ENCODE measurements around the gene KDF1. TPM values are rescaled to one million over a fixed set of nuclear protein-coding genes. Genes with fewer than 3 reads are reported as not detected.

KDF1 gene
- total and polyA plus RNA-seq, 4 experiments from 2014 or later: 2.2 to 4.6 (median 3.5) TPM

DNA sequence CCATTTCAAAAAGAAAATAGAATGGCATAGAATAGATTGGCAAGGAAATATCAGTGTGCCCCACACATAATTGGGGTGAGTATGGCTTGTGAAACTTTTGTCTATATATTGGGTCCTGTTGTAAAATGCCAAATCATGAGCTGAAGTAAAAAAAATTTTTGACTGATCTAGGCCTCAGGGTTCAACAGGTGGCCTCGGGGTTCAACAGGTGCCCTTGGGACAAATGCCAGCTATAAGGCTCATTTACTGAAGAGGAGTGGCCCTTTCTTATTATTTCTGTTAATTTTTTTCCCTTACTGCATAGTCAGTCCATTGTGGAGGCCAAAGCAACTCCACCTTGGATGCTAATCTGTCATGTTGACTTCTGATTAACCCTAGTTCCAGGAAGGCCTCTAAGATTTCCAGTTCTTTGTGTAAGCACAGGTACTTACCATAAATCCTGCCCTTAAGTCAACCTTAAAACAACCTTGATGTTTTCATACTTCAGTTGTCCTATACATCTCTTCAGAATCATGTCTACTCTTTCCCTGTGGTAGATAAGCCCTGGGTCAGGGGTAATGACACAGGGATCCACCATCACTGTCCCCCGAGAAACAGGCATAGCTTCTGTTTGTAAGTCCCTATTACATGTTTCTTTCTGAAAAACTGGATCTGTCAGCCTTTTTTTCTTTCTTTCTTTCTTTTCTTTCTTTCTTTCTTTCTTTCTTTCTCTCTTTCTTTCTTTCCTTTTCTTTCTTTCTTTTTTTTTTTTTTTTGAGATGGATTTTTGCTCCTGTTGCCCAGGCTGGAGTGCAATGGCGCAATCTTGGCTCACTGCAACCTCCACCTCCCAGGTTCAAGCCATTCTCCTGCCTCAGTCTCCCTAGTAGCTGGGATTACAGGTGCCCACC, 16.6 kb upstream of the KDF1 start:
- Mint-ChIP-seq H3K4me3 (no peak overlapping the region), H3K4me1 (no peaks in the 10 kb centered on the region), H3K27ac (no peak overlapping the region), H3K36me3 (no peaks in the 10 kb centered on the region), H3K9me3 (no peaks in the 10 kb centered on the region), H3K27me3 (peaks cover 1 to 12% of the 10 kb centered on the region in 2 donors)
- ChIA-PET CTCF (ENCODE audit: partially characterized antibody) (interaction anchor here (1.2 to 1.5 kb wide), 2 partner anchors 8 to 20 kb away, joined by 3 to 4 read pairs; no protein-coding TSS in a partner anchor), POLR2A (ENCODE audit: partially characterized antibody) (no interaction called here)
- no peak overlapping the region for H3K27ac ChIP-seq (ENCODE audit: low read depth, low read length)
- no peak for DNase-seq
- no peaks in the 10 kb centered on the region for H3K4me1 ChIP-seq (ENCODE audit: insufficient read depth, low read length)
- no peaks in the 10 kb centered on the region for H3K36me3 ChIP-seq (ENCODE audit: insufficient read depth, low read length)
- no peaks in the 10 kb centered on the region for H3K9me3 ChIP-seq (ENCODE audit: control insufficient read depth in 1 of 2, low read length in 2 of 2)
- no peaks in the 10 kb centered on the region for H3K27me3 ChIP-seq (ENCODE audit: insufficient read depth, low read length)
- H3K4me3 ChIP-seq (ENCODE audit: low read length in 2 of 2): no peak overlapping the region
- intact Hi-C loops (cut with micrococcal nuclease): no loop called here

DNA sequence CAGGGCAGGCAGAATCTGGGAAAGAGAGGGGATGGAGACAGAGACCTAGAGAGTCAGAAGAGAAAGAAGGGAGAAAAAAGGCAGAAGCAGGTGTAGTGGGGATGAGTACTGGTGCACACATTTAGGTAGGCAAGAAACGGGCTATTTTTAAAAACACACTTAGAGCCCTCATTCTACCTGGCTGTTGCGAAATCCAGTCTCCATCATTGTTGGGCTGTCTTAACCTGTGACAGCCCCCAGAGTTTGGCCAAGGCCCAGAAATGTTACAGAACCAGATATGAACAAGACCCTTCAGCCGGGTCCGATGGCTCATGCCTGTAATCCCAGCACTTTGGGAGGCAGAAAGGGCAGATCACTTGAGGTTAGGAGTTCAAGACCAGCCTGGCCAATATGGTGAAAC, 12.6 kb upstream of the KDF1 start:
- H3K27me3 ChIP-seq (ENCODE audit: insufficient read depth, low read length): no peaks in the 10 kb centered on the region
- intact Hi-C loops (cut with micrococcal nuclease): no loop called here
- H3K36me3 ChIP-seq (ENCODE audit: insufficient read depth, low read length): no peaks in the 10 kb centered on the region
- H3K4me3 ChIP-seq (ENCODE audit: low read length in 2 of 2): no peak overlapping the region
- Mint-ChIP-seq H3K4me1 (no peaks in the 10 kb centered on the region), H3K4me3 (no peak overlapping the region), H3K27me3 (peaks cover 7 to 8% of the 10 kb centered on the region in 2 donors), H3K9me3 (no peaks in the 10 kb centered on the region), H3K36me3 (no peaks in the 10 kb centered on the region), H3K27ac (peak overlapping the region in 1 of 7 donors; percentile 52)
- no peaks in the 10 kb centered on the region for H3K4me1 ChIP-seq (ENCODE audit: insufficient read depth, low read length)
- DNase-seq: no peak
- ChIA-PET CTCF (ENCODE audit: partially characterized antibody) (no interaction called here), POLR2A (ENCODE audit: partially characterized antibody) (no interaction called here)
- H3K27ac ChIP-seq (ENCODE audit: low read depth, low read length): no peak overlapping the region
- no peaks in the 10 kb centered on the region for H3K9me3 ChIP-seq (ENCODE audit: control insufficient read depth in 1 of 2, low read length in 2 of 2)

GRCh38 chr1:26972390-26972789, 12.1 kb upstream of the KDF1 start:
- Histone ChIP-seq H3K4me1 (ENCODE audit: insufficient read depth, low read length) (no peaks in the 10 kb centered on the region), H3K27me3 (ENCODE audit: insufficient read depth, low read length) (no peaks in the 10 kb centered on the region), H3K36me3 (ENCODE audit: insufficient read depth, low read length) (no peaks in the 10 kb centered on the region), H3K27ac (ENCODE audit: low read depth, low read length) (no peak overlapping the region), H3K9me3 (ENCODE audit: control insufficient read depth in 1 of 2, low read length in 2 of 2) (no peaks in the 10 kb centered on the region), H3K4me3 (ENCODE audit: low read length in 2 of 2) (no peak overlapping the region)
- Mint-ChIP-seq H3K4me3 (no peak overlapping the region), H3K9me3 (no peaks in the 10 kb centered on the region), H3K27ac (no peak overlapping the region), H3K27me3 (peaks cover 7 to 8% of the 10 kb centered on the region in 2 donors), H3K36me3 (no peaks in the 10 kb centered on the region), H3K4me1 (no peaks in the 10 kb centered on the region)
- ChIA-PET POLR2A (ENCODE audit: partially characterized antibody) (no interaction called here), CTCF (ENCODE audit: partially characterized antibody) (no interaction called here)
- intact Hi-C loops (cut with micrococcal nuclease): no loop called here
- DNase-seq: no peak

- H3K4me1 ChIP-seq (ENCODE audit: insufficient read depth, low read length): no peaks in the 10 kb centered on the region
- POLR2A ChIA-PET (ENCODE audit: partially characterized antibody): no interaction called here
- peaks cover 11 to 12% of the 10 kb centered on the region in 2 donors for H3K27me3 Mint-ChIP-seq
- H3K36me3 ChIP-seq (ENCODE audit: insufficient read depth, low read length): no peaks in the 10 kb centered on the region
- H3K27ac ChIP-seq (ENCODE audit: low read depth, low read length): no peak overlapping the region
- no peaks in the 10 kb centered on the region for H3K9me3 Mint-ChIP-seq
- CTCF ChIA-PET (ENCODE audit: partially characterized antibody): no interaction called here
- no peak overlapping the region for H3K4me3 ChIP-seq (ENCODE audit: low read length in 2 of 2)
- no peak overlapping the region for H3K4me3 Mint-ChIP-seq
- no peak overlapping the region for H3K27ac Mint-ChIP-seq
- H3K9me3 ChIP-seq (ENCODE audit: control insufficient read depth in 1 of 2, low read length in 2 of 2): no peaks in the 10 kb centered on the region
- no peaks in the 10 kb centered on the region for H3K27me3 ChIP-seq (ENCODE audit: insufficient read depth, low read length)
- no peak for DNase-seq
- intact Hi-C loops (cut with micrococcal nuclease): no loop called here
- no peaks in the 10 kb centered on the region for H3K4me1 Mint-ChIP-seq
- H3K36me3 Mint-ChIP-seq: no peaks in the 10 kb centered on the region
Observed at GRCh38 chr1:26971590-26971989, 11.3 kb upstream of the KDF1 start.

- Histone ChIP-seq H3K27ac (ENCODE audit: low read depth, low read length) (no peak overlapping the region), H3K27me3 (ENCODE audit: insufficient read depth, low read length) (no peaks in the 10 kb centered on the region), H3K36me3 (ENCODE audit: insufficient read depth, low read length) (no peaks in the 10 kb centered on the region), H3K9me3 (ENCODE audit: control insufficient read depth in 1 of 2, low read length in 2 of 2) (no peaks in the 10 kb centered on the region), H3K4me1 (ENCODE audit: insufficient read depth, low read length) (no peaks in the 10 kb centered on the region), H3K4me3 (ENCODE audit: low read length in 2 of 2) (no peak overlapping the region)
- DNase-seq: no peak
- Mint-ChIP-seq H3K36me3 (no peaks in the 10 kb centered on the region), H3K9me3 (no peaks in the 10 kb centered on the region), H3K4me3 (no peak overlapping the region), H3K27ac (no peak overlapping the region), H3K27me3 (peaks cover 13 to 14% of the 10 kb centered on the region in 2 donors), H3K4me1 (no peaks in the 10 kb centered on the region)
- CTCF ChIA-PET (ENCODE audit: partially characterized antibody): no interaction called here
- intact Hi-C loops (cut with micrococcal nuclease): no loop called here
- POLR2A ChIA-PET (ENCODE audit: partially characterized antibody): no interaction called here
Observed at GRCh38 chr1:26970810-26971209, 10.5 kb upstream of the KDF1 start.

DNA sequence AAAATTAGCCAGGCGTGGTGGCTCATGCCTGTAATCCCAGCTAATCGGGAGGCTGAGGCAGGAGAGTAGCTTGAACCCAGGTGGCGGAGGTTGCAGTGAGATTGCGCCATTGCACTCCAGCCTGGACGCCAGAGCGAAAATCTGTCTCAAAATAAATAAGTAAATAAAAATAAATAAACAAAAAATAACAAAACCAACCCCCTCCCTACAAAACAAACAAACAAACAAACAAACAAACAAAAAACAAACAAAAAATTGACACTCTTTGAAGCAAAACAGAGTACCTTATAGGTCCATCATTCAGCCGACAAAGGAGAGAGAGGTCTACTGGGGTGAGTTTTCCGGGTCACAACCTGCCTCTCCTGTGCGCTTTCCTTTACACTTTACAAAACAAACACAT, 5.4 kb upstream of the KDF1 start:
- Histone ChIP-seq H3K27ac (ENCODE audit: low read depth, low read length) (no peak overlapping the region), H3K36me3 (ENCODE audit: insufficient read depth, low read length) (no peaks in the 10 kb centered on the region), H3K4me3 (ENCODE audit: low read length in 2 of 2) (no peak overlapping the region), H3K9me3 (ENCODE audit: control insufficient read depth in 1 of 2, low read length in 2 of 2) (no peaks in the 10 kb centered on the region), H3K27me3 (ENCODE audit: insufficient read depth, low read length) (no peaks in the 10 kb centered on the region), H3K4me1 (ENCODE audit: insufficient read depth, low read length) (peaks cover under 1% of the 10 kb centered on the region)
- intact Hi-C loops (cut with micrococcal nuclease): no loop called here
- H3K4me3 Mint-ChIP-seq: no peak overlapping the region
- no peak overlapping the region for H3K27ac Mint-ChIP-seq
- no peak for DNase-seq
- H3K4me1 Mint-ChIP-seq: peaks cover under 1 to 3% (median 2%) of the 10 kb centered on the region in 4 donors
- peaks cover 18 to 20% of the 10 kb centered on the region in 2 donors for H3K27me3 Mint-ChIP-seq
- H3K9me3 Mint-ChIP-seq: no peaks in the 10 kb centered on the region
- H3K36me3 Mint-ChIP-seq: peaks cover 0 to under 1% of the 10 kb centered on the region in 2 donors
- POLR2A ChIA-PET (ENCODE audit: partially characterized antibody): no interaction called here
- CTCF ChIA-PET (ENCODE audit: partially characterized antibody): no interaction called here

DNA sequence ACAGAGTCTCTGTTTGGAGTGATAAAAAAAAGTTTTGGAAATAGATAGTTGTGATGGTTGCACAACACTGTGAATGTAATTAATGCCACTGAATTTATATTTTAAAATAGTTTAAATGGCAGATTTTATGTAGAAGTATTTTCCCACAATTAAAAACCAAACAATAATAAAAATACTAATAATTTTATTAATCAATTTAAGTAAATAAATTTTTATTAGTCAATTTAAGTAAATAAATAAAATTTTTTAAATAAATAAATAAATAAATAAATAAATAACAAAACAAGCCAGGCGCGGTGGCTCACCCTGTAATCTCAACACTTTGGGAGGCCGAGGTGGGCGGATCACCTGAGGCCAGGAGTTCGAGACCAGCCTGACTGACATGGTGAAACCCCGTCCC, 4.9 kb upstream of the KDF1 start:
- H3K27me3 ChIP-seq (ENCODE audit: insufficient read depth, low read length): no peaks in the 10 kb centered on the region
- intact Hi-C loops (cut with micrococcal nuclease): no loop called here
- H3K4me3 ChIP-seq (ENCODE audit: low read length in 2 of 2): no peak overlapping the region
- ChIA-PET CTCF (ENCODE audit: partially characterized antibody) (no interaction called here), POLR2A (ENCODE audit: partially characterized antibody) (no interaction called here)
- peaks cover 4% of the 10 kb centered on the region for H3K4me1 ChIP-seq (ENCODE audit: insufficient read depth, low read length)
- H3K27ac Mint-ChIP-seq: no peak overlapping the region
- peaks cover 3 to 6% (median 4%) of the 10 kb centered on the region in 4 donors for H3K4me1 Mint-ChIP-seq
- no peak overlapping the region for H3K27ac ChIP-seq (ENCODE audit: low read depth, low read length)
- no peaks in the 10 kb centered on the region for H3K9me3 ChIP-seq (ENCODE audit: control insufficient read depth in 1 of 2, low read length in 2 of 2)
- H3K36me3 ChIP-seq (ENCODE audit: insufficient read depth, low read length): no peaks in the 10 kb centered on the region
- peaks cover 0 to 2% of the 10 kb centered on the region in 2 donors for H3K36me3 Mint-ChIP-seq
- H3K9me3 Mint-ChIP-seq: no peaks in the 10 kb centered on the region
- DNase-seq: no peak
- H3K27me3 Mint-ChIP-seq: peaks cover 17 to 20% of the 10 kb centered on the region in 2 donors
- no peak overlapping the region for H3K4me3 Mint-ChIP-seq

All from CD4-positive, alpha-beta memory T cell (primary cell).